BE2C (cell line): ENCODE results near the gene SLC25A43. TPM values are rescaled to one million over a fixed set of nuclear protein-coding genes. Genes with fewer than 3 reads are reported as not detected.
"Not testable (repeated sequence)": the region's sequence is repeated elsewhere in the genome, so short reads cannot be mapped to it uniquely, and the experiment has no call there.

Source experiments
- DNase-seq: peaks from one replicate; pipeline ENCODE4 v3.0.0-alpha.2; 2020
- H3K27me3 ChIP-seq: fragments of 250-450 bp; sonication (Bioruptor Pico); 2 replicates; pipeline ENCODE4 v1.5.1; 2020; ENCODE audit warnings: mild to moderate bottlenecking
- H3K36me3 ChIP-seq: fragments of 250-450 bp; sonication (Bioruptor Pico); 2 replicates; pipeline ENCODE4 v1.5.1; 2020; ENCODE audit warnings: mild to moderate bottlenecking
- H3K4me1 ChIP-seq: fragments of 250-450 bp; sonication (Bioruptor Pico); 2 replicates; pipeline ENCODE4 v1.5.1; 2020
- H3K4me3 ChIP-seq: 2 replicates; pipeline ENCODE4 v1.5.1; 2011; ENCODE audit warnings: low read depth, low read length
- H3K9me3 ChIP-seq: fragments of 250-450 bp; sonication (Bioruptor Pico); 2 replicates; pipeline ENCODE4 v1.5.1; 2020
- polyA plus RNA-seq: library from polyadenylated mRNA; unstranded; fragments of >200 nt; gene quantifications from one replicate; pipeline ENCODE4 v1.2.1, GENCODE V29; 2012; ENCODE audit warnings: low read depth, missing spikeins; ENCODE audit not compliant: insufficient read length, insufficient read depth
- TF ChIP-seq, protein P1 (sequence below): IDR thresholded peaks from 2 replicates; pipeline ENCODE4 v1.5.1; 2012; ENCODE audit warnings: mild to moderate bottlenecking, low read depth, low read length

SLC25A43 gene
- polyA plus RNA-seq: 3.0 TPM

DNA sequence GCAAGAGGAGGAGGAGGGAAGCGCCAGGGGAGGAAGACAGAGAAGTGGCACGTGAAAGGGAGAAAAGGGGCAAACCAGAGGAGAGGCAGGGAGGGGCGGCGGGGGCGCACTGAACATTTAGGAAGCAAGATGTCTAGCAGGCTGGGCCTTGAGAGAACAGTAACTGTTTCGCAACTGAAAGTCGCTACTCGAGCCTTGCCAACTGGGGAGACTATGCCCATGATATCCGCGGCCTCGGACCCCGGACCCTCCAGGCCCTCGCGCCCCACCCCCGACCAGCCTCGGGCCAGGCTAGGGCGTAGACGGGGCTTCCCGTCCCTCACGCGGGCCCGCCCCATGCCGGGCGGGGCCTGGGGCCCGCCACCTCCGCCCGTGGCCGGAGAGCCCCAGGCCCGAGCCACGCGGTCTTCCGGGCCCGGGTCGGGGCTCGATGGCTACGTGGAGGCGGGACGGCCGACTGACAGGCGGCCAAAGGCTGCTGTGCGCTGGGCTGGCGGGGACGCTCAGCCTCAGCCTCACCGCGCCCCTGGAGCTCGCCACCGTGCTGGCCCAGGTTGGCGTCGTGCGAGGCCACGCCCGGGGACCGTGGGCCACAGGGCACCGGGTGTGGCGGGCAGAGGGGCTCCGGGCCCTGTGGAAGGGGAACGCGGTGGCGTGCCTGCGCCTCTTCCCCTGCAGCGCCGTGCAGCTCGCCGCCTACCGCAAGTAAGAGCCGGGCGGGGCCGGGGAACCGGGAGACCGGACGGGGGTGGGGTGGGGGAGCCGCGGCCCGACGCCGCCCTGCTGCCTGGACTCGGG, at the start of gene SLC25A43:
Gene SLC25A43 (plus strand): TSS at position 363 of the 798 bp plus-strand sequence. CDS start 68 bp downstream, at position 431.
- no peaks in the 10 kb centered on the region for H3K9me3 ChIP-seq
- DNase-seq: peak; percentile 29
- TF ChIP-seq, protein P1, sequence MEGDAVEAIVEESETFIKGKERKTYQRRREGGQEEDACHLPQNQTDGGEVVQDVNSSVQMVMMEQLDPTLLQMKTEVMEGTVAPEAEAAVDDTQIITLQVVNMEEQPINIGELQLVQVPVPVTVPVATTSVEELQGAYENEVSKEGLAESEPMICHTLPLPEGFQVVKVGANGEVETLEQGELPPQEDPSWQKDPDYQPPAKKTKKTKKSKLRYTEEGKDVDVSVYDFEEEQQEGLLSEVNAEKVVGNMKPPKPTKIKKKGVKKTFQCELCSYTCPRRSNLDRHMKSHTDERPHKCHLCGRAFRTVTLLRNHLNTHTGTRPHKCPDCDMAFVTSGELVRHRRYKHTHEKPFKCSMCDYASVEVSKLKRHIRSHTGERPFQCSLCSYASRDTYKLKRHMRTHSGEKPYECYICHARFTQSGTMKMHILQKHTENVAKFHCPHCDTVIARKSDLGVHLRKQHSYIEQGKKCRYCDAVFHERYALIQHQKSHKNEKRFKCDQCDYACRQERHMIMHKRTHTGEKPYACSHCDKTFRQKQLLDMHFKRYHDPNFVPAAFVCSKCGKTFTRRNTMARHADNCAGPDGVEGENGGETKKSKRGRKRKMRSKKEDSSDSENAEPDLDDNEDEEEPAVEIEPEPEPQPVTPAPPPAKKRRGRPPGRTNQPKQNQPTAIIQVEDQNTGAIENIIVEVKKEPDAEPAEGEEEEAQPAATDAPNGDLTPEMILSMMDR: no peak

GRCh38 chrX:119359618-119360382, 39.3 kb upstream of the SLC25A43 start:
- no peaks in the 10 kb centered on the region for H3K36me3 ChIP-seq
- TF ChIP-seq, protein P1: no peak
- H3K4me1 ChIP-seq: no peaks in the 10 kb centered on the region
- no peaks in the 10 kb centered on the region for H3K9me3 ChIP-seq
- no peak overlapping the region for H3K4me3 ChIP-seq
- H3K27me3 ChIP-seq: no peaks in the 10 kb centered on the region
- no peak for DNase-seq

More for the DNA sequence above, at the start of gene SLC25A43:
- Histone ChIP-seq H3K36me3 (no peaks in the 10 kb centered on the region), H3K4me1 (no peaks in the 10 kb centered on the region), H3K27me3 (no peaks in the 10 kb centered on the region), H3K4me3 (peak within 1 kb of the TSS; percentile 54)

DNA sequence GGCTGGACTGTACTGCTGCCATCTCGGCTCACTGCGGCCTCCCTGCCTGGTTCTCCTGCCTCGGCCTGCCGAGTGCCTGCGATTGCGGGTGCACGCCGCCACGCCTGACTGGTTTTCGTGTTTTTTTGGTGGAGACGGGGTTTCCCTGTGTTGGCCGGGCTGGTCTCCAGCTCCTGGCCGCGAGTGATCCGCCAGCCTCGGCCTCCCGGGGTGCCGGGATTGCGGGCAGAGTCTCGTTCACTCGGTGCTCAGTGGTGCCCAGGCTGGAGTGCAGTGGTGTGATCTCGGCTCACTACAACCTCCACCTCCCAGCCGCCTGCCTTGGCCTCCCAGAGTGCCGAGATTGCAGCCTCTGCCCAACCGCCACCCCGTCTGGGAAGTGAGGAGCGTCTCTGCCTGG, 37.7 kb upstream of the SLC25A43 start:
- not testable (repeated sequence) for DNase-seq, H3K9me3 ChIP-seq, H3K4me1 ChIP-seq, H3K4me3 ChIP-seq, H3K36me3 ChIP-seq, H3K27me3 ChIP-seq

DNA sequence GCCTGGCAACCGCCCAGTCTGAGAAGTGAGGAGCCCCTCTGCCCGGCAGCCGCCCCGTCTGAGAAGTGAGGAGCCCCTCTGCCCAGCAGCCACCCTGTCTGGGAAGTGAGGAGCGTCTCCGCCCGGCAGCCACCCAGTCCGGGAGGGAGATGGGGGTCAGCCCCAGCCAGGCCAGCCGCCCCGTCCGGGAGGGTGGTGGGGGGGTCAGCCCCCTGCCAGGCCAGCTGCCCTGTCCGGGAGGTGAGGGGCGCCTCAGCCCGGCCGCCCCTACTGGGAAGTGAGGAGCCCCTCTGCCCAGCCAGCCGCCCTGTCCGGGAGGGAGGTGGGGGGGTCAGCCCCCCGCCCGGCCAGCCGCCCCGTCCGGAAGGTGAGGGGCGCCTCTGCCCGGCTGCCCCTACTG, 37.1 kb upstream of the SLC25A43 start:
- H3K9me3 ChIP-seq, H3K36me3 ChIP-seq, DNase-seq, H3K4me1 ChIP-seq, H3K4me3 ChIP-seq, H3K27me3 ChIP-seq: not testable (repeated sequence)

DNA sequence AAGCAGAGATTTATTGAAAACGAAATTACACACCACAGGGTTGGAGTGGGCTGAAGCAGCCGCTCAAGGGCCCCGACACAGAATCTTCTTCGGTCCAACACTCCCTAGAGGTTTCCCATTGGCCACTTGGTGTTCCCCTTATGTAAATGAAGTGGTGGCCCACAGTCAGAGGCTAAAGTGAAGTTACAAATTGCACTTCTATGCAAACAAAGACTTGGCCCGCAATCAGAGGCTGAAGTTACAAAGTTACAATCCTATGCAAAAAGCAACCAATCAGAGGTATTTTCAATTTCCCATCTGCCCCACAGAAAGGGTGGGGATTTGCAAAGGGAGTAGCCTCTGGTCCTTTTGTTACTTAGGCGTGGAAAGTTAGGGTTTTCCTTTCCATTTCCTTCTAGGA, 35.7 kb upstream of the SLC25A43 start:
- no peak for DNase-seq
- Histone ChIP-seq H3K4me1 (no peaks in the 10 kb centered on the region), H3K27me3 (no peaks in the 10 kb centered on the region), H3K4me3 (no peak overlapping the region), H3K36me3 (no peaks in the 10 kb centered on the region), H3K9me3 (no peaks in the 10 kb centered on the region)
- TF ChIP-seq, protein P1: no peak

GRCh38 chrX:119371861-119372260, 27.3 kb upstream of the SLC25A43 start:
- not testable (repeated sequence) for H3K27me3 ChIP-seq, H3K4me3 ChIP-seq, H3K9me3 ChIP-seq, DNase-seq, H3K4me1 ChIP-seq, H3K36me3 ChIP-seq

DNA sequence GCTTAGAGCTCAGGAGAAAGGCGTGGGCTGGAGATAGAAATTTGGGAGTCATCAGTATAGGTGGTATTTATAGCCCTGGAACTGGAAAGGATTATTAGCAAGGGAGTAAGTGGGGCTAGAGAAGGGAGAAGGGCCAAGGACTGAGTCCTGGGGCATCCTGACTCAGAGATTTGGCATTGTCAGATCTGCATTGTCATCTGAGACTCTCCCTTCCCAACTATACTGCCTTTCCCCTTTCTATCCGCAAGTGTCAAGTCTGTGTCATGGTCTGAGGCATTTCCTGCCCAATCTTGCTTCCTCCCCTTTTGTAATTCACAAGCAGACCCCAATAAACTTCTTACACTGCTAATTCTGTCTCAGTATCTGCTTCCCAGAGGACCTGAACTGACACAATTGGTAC, 24.4 kb upstream of the SLC25A43 start:
- TF ChIP-seq, protein P1: no peak
- DNase-seq: no peak

More for the DNA sequence above, 24.4 kb upstream of the SLC25A43 start:
- Histone ChIP-seq H3K36me3 (no peaks in the 10 kb centered on the region), H3K9me3 (no peaks in the 10 kb centered on the region), H3K27me3 (no peaks in the 10 kb centered on the region), H3K4me3 (no peak overlapping the region), H3K4me1 (no peaks in the 10 kb centered on the region)
